Psoas muscle (tissue), 8 donors: Measurements from ENCODE around the gene BNC1. TPM values are rescaled to one million over a fixed set of nuclear protein-coding genes. Genes with fewer than 3 reads are reported as not detected.

ENCODE experiments used
- ATAC-seq, 4 donors: fragments of 200-7000 bp; cut with Tn5 transposase; one replicate each; pipeline ENCODE4 v1.9.1; 2020; ENCODE audit warnings: moderate library complexity in 3 of 4, mild to moderate bottlenecking in 2 of 4
- DNase-seq, 2 donors: peaks; one replicate each; pipeline ENCODE4 v3.0.0-alpha.2; 2020
- H3K27ac ChIP-seq: fragments of 200-600 bp; one replicate; pipeline ENCODE4 v1.8.0; 2022
- H3K27me3 ChIP-seq, 3 donors: fragments of 200-600 bp in 1 of 3; one replicate each; pipeline versions ENCODE4 v1.6.1 to v1.8.0; 2013 to 2022; ENCODE audit warnings: low read length in 2 of 3, mild to moderate bottlenecking in 2 of 3, moderate library complexity in 1 of 3; ENCODE audit not compliant: insufficient read depth in 3 of 3
- H3K36me3 ChIP-seq, 2 donors: fragments of 200-600 bp in 1 of 2; one replicate each; pipeline versions ENCODE4 v1.6.1 to v1.8.0; 2013 to 2022; ENCODE audit warnings: low read depth in 1 of 2, mild to moderate bottlenecking in 1 of 2, moderate library complexity in 1 of 2; ENCODE audit not compliant: insufficient read depth in 1 of 2
- H3K4me1 ChIP-seq: fragments of 200-600 bp; one replicate; pipeline ENCODE4 v1.8.0; 2022
- H3K4me3 ChIP-seq: fragments of 200-600 bp; one replicate; pipeline ENCODE4 v1.8.0; 2022; ENCODE audit warnings: mild to moderate bottlenecking
- H3K9me3 ChIP-seq: fragments of 200-600 bp; one replicate; pipeline ENCODE4 v1.8.0; 2022
- CTCF ChIP-seq: fragments of 200-600 bp; IDR thresholded peaks from one replicate; pipeline ENCODE4 v1.8.0; 2022; ENCODE audit warnings: antibody characterized with exemption
- WGBS, 3 donors: extraction: QIAGEN DNeasy Blood & Tissue Kit; methylation state at CpG; one replicate each; pipeline versions ENCODE4 v1.1.6 to v1.1.7; 2013; 5-methylcytosine and 5-hydroxymethylcytosine counted together
- intact Hi-C, 2 donors: fragments of 100-400 bp; cut with DNase I; formaldehyde crosslinking; loops; one replicate each; pipeline versions ENCODE4 v1.11.0 to v1.14.2; 2022
- polyA plus RNA-seq, 3 donors: library from polyadenylated mRNA; stranded (reverse); fragments of 200-250 nt; gene quantifications; one replicate each; pipeline ENCODE4 v1.2.3, GENCODE V29; 2013
- total RNA-seq, 4 donors: library from RNA; stranded (reverse); fragmentation: NEBNext Ultra II Directional in 2 of 4; extraction: Animal tissue kit (Norgen Biotek cat#: 25700) in 2 of 4; gene quantifications; one replicate each; pipeline versions ENCODE4 v1.2.1 to v1.2.4, GENCODE V29; 2021 to 2023
- donor health status: healthy with polysubstance abuse.
- donor health status: DM: no; HTN: no; CAD: no; lungs with moderate emphysema.
- donor health status: Bipolar disorder and iron deficiency.
- donor health status: healthy.
- donor health status: DM: yes; HTN: yes; CAD: no.
- donor health status: DM: no; HTN: no; CAD: no.
- donor health status: DM: no; HTN: no; CAD: no.
- donor health status: DM: yes; HTN: yes; CAD: no.

The BNC1 gene
- total and polyA plus RNA-seq, 7 donors = 0.04 to 0.26 (median 0.10) TPM

GRCh38 chr15:83209333-83209732 lies 75.1 kb downstream of the BNC1 start:
- intact Hi-C loops = loop anchor here in 1 of 2 donors (5.0 kb wide), 1 partner anchor 197 kb away; the partner anchor contains the start of gene C15orf40
- Histone ChIP-seq H3K9me3 (no peaks in the 10 kb centered on the region), H3K4me3 (no peak overlapping the region), H3K4me1 (peaks cover 7% of the 10 kb centered on the region), H3K27me3 (peaks cover 0 to 48% (median 9%) of the 10 kb centered on the region in 3 donors), H3K36me3 (no peaks in the 10 kb centered on the region), H3K27ac (no peak overlapping the region)
- 72 to 76% (median 75%) methylated on average over 5 of the region's 5 CpGs for WGBS, 3 donors
- no peak for TF ChIP-seq CTCF
- DNase-seq (no peak), ATAC-seq (no peak)

GRCh38 chr15:83208367-83208661 lies 76.2 kb downstream of the BNC1 start:
- peaks cover 7% of the 10 kb centered on the region for H3K4me1 ChIP-seq
- H3K9me3 ChIP-seq = no peaks in the 10 kb centered on the region
- no peak for TF ChIP-seq CTCF
- H3K27ac ChIP-seq = no peak overlapping the region
- peaks cover 0 to 48% (median 9%) of the 10 kb centered on the region in 3 donors for H3K27me3 ChIP-seq
- H3K4me3 ChIP-seq = peak overlapping the region; percentile 77
- H3K36me3 ChIP-seq = no peaks in the 10 kb centered on the region
- intact Hi-C loops = loop anchor here in 1 of 2 donors (5.0 kb wide), 1 partner anchor 196 kb away; the partner anchor contains the start of gene C15orf40
- DNase-seq (no peak), ATAC-seq (no peak)
- 11 to 15% (median 11%) methylated on average over 11 of the region's 11 CpGs for WGBS, 3 donors

GRCh38 chr15:83207660-83208366 lies 76.7 kb downstream of the BNC1 start, which contains the start of gene HDGFL3:
Gene HDGFL3 (minus strand): TSS chr15:83207823. CDS start chr15:83207414, 409 bp downstream.
- peak in 3 of 4 donors; percentile 50 to 72 (median 58) for ATAC-seq
- no peak for TF ChIP-seq CTCF
- peak within 1 kb of the TSS; percentile 77 for H3K4me3 ChIP-seq
- peaks cover 7% of the 10 kb centered on the region for H3K4me1 ChIP-seq
- DNase-seq = peak; percentile 62 to 72
- H3K27ac ChIP-seq = peak within 1 kb of the TSS; percentile 65
- peaks cover 0 to 48% (median 9%) of the 10 kb centered on the region in 3 donors for H3K27me3 ChIP-seq
- no peaks in the 10 kb centered on the region for H3K9me3 ChIP-seq
- WGBS, 3 donors = 0% methylated on average over 34 to 94 of the region's 94 CpGs
- H3K36me3 ChIP-seq = no peaks in the 10 kb centered on the region
- intact Hi-C loops = loop anchor here in 1 of 2 donors (5.0 kb wide), 1 partner anchor 196 kb away; the partner anchor contains the start of gene C15orf40

DNA sequence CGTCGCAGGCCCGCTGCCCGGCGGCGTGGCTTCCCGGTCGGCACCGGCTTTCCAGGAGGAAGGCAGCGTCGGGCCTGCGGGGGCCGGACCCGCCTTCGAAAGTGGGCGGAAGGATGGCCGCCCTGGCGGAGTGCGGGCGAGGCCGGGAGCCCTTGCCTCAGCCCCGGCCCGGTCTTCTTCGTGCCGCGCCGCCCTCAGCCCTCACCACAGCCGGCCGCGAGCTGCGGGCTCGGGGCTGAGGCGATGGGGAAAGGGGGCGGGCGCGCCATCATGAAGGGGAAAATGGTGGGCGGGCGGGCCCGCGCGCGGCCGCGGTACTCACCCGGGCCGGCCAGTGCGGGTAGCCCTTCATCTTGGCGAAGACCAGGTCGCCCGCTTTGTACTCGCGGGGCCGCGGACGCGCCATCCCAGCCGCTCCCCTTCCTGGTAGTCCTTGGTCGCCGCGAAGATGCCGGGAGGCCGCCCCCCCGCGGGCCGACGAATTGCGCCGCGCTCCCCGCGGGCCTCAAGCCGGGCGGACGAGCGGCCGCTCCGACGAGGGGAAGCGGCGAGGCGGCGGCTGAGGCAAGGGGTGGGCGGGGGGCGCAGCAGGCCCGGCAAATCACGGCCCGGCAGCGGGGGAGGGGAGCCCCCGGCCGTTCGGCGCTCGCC lies 77.3 kb downstream of the BNC1 start:
- intact Hi-C loops = loop anchor here in 1 of 2 donors (5.0 kb wide), 1 partner anchor 195 kb away; the partner anchor contains the start of gene C15orf40
- H3K4me1 ChIP-seq = peaks cover 7% of the 10 kb centered on the region

More for the DNA sequence above, 77.3 kb downstream of the BNC1 start:
- H3K4me3 ChIP-seq = peak overlapping the region; percentile 77
- no peak for TF ChIP-seq CTCF
- peak overlapping the region; percentile 65 for H3K27ac ChIP-seq
- 0% methylated on average over 23 to 92 of the region's 93 CpGs for WGBS, 3 donors
- peaks cover 0 to 48% (median 9%) of the 10 kb centered on the region in 3 donors for H3K27me3 ChIP-seq
- H3K36me3 ChIP-seq = no peaks in the 10 kb centered on the region
- ATAC-seq (peak in 3 of 4 donors; percentile 25 to 50 (median 32)), DNase-seq (peak; percentile 47 to 66)
- no peaks in the 10 kb centered on the region for H3K9me3 ChIP-seq
